AG04450 (cell line): ENCODE results near the gene OLFM1. TPM values are rescaled to one million over a fixed set of nuclear protein-coding genes. Genes with fewer than 3 reads are reported as not detected.

Experiments used
- CTCF ChIA-PET: fragments of 300-600, 350-600 bp; formaldehyde crosslinking; extraction: SDS; loops from one replicate; lab custom pipeline; 2022; ENCODE audit warnings: antibody characterized with exemption, inconsistent platforms; lab: Charles Lee
- POLR2A ChIA-PET: fragments of 350-600 bp; formaldehyde crosslinking; extraction: SDS; loops from one replicate; lab custom pipeline; 2021; ENCODE audit warnings: antibody characterized with exemption, inconsistent platforms; lab: Yijun Ruan, JAX
- DNase-seq: peaks from one replicate; pipeline ENCODE4 v3.0.0-alpha.2; 2011; ENCODE audit warnings: low read depth, low spot score
- H3K27ac ChIP-seq: one replicate; pipeline ENCODE4 v1.5.1; 2012; ENCODE audit warnings: low read depth, low read length, control low read depth
- H3K27me3 ChIP-seq: one replicate; pipeline ENCODE4 v1.6.0; 2012; ENCODE audit warnings: low read length; ENCODE audit not compliant: control insufficient read depth, insufficient read depth
- H3K4me3 ChIP-seq: 2 replicates; pipeline ENCODE4 v1.5.1; 2011; ENCODE audit warnings: mild to moderate bottlenecking, low read depth, low read length, control low read depth
- H3K9me3 ChIP-seq: 2 replicates; pipeline ENCODE4 v1.5.1; 2012; ENCODE audit warnings: low read length; ENCODE audit not compliant: control insufficient read depth, insufficient read depth
- polyA plus RNA-seq: library from polyadenylated mRNA; depleted of rRNA; stranded (reverse); fragments of >200 nt; gene quantifications from 2 replicates; pipeline ENCODE4 v1.2.3, GENCODE V29; 2011
- TF ChIP-seq, protein P1 (sequence below): IDR thresholded peaks from 2 replicates; pipeline ENCODE4 v1.5.1; 2011; ENCODE audit warnings: low read depth, low read length, control low read depth, inconsistent platforms

Gene OLFM1
- polyA plus RNA-seq, 1 experiment, result 0.16 TPM

DNA sequence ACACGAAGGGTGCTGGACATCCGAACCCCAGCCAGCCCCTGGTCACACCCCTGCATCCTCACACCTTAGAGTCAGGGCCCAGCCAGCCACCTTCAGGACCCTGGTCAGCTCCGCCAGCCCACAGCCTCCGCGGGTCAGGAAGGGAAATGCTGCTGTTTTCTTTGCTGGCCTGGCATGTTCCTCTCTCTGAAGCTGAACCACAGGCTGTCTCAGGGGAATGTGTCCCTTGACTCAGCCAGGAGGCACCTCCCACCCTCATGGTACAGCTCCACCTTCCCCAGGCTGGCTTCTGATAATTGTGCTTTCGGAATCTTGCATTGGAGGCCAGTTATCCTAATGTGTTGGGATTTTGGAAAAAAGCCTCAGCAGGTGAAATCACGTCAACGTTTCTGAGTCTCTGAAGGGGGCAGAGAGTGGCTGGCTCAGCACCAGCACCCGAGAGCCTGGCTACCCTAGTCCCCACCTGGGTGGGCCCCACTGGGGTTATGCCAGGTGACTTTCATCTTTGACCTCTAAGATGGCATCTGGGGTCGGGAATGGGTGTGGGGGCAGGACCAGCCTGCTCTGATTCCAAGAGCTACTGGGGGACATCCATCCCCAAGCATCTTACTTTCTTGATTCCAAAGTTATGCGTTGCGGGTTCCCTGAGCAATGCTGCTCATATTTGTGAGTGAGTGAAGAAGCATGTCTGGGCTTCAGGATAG is 9.8 kb upstream of the OLFM1 start:
- no peak overlapping the region for H3K27ac ChIP-seq
- POLR2A ChIA-PET, result no interaction called here
- no peaks in the 10 kb centered on the region for H3K9me3 ChIP-seq
- DNase-seq, result no peak
- H3K27me3 ChIP-seq, result peaks cover 18% of the 10 kb centered on the region
- H3K4me3 ChIP-seq, result no peak overlapping the region
- TF ChIP-seq, protein P1, sequence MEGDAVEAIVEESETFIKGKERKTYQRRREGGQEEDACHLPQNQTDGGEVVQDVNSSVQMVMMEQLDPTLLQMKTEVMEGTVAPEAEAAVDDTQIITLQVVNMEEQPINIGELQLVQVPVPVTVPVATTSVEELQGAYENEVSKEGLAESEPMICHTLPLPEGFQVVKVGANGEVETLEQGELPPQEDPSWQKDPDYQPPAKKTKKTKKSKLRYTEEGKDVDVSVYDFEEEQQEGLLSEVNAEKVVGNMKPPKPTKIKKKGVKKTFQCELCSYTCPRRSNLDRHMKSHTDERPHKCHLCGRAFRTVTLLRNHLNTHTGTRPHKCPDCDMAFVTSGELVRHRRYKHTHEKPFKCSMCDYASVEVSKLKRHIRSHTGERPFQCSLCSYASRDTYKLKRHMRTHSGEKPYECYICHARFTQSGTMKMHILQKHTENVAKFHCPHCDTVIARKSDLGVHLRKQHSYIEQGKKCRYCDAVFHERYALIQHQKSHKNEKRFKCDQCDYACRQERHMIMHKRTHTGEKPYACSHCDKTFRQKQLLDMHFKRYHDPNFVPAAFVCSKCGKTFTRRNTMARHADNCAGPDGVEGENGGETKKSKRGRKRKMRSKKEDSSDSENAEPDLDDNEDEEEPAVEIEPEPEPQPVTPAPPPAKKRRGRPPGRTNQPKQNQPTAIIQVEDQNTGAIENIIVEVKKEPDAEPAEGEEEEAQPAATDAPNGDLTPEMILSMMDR, result no peak
- CTCF ChIA-PET, result no interaction called here

DNA sequence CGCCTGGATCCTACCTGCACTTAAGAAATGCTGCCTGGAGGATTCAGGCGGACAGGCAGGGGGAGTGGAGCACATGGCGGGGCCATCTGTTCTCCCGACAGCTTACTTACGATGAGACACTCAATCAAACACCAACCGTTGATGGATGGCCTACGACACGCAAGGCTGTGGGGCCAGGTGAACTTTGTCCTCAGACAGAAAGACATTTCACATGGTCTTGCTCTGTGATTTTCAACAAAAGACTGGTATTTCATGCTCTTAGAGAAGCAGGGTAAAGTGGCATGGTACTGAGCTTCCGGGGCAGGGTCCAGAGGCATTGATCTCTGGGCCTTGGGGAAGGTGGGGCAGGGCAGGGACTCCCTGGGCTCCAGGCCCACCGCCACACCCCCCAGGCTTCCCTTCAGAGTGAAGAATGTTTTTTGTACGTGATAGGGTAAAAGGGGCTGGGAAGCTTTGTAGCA is 9.1 kb upstream of the OLFM1 start:
- CTCF ChIA-PET, result no interaction called here
- POLR2A ChIA-PET, result no interaction called here
- TF ChIP-seq, protein P1, result no peak
- no peak overlapping the region for H3K4me3 ChIP-seq
- no peak overlapping the region for H3K27ac ChIP-seq
- H3K9me3 ChIP-seq, result no peaks in the 10 kb centered on the region
- DNase-seq, result no peak
- peaks cover 18% of the 10 kb centered on the region for H3K27me3 ChIP-seq

DNA sequence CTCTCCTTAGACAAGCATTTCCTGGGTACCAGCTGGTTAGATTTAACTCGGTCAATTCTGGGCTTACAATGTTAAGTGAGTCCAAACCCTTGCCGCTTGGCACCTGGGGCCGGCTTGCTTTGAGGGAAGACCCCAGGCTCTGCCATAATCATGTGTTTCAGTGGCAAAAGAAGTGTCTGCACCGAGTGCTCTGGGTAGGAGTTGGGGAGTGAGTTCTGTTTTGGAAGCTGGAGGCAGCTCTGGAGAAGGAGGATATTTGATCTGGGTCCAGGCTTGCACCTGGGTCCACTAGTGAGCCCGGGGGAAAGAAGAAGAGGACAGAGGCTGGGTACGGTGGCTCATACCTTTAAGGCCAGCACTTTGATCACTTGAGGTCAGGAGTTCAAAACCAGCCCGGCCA is 8.4 kb upstream of the OLFM1 start:
- CTCF ChIA-PET, result no interaction called here
- no peak for DNase-seq
- TF ChIP-seq, protein P1, result no peak
- Histone ChIP-seq H3K27me3 (peaks cover 18% of the 10 kb centered on the region), H3K9me3 (no peaks in the 10 kb centered on the region), H3K27ac (no peak overlapping the region), H3K4me3 (no peak overlapping the region)
- POLR2A ChIA-PET, result no interaction called here

DNA sequence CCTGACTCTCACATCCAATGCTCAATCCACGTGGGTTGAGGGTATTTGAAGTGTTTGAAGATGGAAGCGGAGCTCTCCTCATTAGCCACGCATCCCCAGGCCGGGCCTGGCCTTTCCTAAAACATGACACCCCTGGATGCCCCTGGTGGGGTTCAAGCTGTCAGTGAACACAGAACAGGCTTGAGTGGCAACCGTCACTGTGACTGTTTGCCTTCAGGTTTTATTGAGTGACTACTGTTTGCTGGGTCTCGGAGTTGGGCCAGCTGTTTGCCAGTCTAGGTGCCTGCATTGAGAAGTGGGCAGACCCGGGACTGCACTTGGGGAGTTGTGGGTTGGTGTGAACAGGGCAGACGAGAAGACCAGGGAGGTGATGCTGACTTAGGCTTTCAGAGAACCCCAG is 7.8 kb upstream of the OLFM1 start:
- no peak overlapping the region for H3K27ac ChIP-seq
- H3K27me3 ChIP-seq, result peaks cover 18% of the 10 kb centered on the region
- ChIA-PET CTCF (no interaction called here), POLR2A (no interaction called here)
- H3K4me3 ChIP-seq, result no peak overlapping the region
- no peaks in the 10 kb centered on the region for H3K9me3 ChIP-seq
- no peak for DNase-seq
- TF ChIP-seq, protein P1, result no peak

DNA sequence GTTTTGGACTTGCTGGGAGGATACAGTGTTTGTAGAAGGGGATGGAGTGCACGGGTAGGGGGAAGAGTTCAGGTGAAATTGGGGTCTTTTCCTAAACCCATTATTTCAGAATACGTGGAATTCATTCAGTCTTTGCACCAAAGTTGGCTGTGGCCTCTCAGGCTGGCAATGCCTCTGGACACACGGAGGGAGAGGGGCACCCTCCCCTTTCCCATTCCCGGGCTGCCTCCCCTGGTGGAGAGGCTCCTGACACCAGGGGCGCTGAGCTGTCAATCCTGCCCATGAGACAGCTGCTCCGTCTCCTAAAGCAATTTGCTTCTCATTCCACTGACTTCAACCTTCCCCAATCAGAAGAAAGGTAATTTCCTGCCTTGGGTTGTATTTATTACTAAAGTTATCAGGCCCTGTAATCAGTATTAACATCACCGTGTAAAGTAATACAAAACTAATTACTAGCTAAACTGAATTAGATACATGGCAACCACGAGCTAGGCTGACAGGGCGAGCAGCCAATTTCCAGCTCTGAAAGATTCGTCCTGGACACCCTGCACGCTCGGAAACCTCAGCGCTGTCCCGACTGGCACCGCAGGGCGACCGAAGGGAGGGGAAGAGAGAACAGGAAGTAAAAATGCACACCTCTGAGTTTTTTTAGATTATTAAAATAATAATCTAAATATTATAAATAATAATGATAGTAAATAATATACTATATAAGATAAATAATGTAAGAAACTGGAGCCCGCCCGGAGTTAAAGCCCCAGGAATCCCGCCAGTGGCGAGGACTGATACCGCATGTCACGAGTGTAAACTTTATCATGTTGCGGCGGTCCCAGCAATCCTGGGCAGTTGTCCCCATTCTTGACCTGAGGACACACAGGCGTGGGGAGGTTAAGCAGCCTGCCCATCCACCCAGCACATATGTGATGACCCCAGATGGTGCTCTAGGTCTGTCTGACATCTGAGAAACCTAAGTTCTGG is 6.9 kb upstream of the OLFM1 start:
- CTCF ChIA-PET, result interaction anchor here (1.1 kb wide), 1 partner anchor 334 kb away, joined by 3 read pairs; no protein-coding TSS in a partner anchor
- TF ChIP-seq, protein P1, result no peak
- no peak for DNase-seq

More for the DNA sequence above, 6.9 kb upstream of the OLFM1 start:
- peaks cover 22% of the 10 kb centered on the region for H3K27me3 ChIP-seq
- no peak overlapping the region for H3K4me3 ChIP-seq
- no peak overlapping the region for H3K27ac ChIP-seq
- POLR2A ChIA-PET, result no interaction called here
- H3K9me3 ChIP-seq, result no peaks in the 10 kb centered on the region
